Loucy (cell line): Measurements from ENCODE around the gene CCDC3.

ENCODE experiments used
- H2AFZ ChIP-seq: fragments of 200-600 bp; sonication (generic); 2 replicates; pipeline ENCODE4 v1.6.0; 2016; ENCODE audit warnings: antibody characterized with exemption, mild to moderate bottlenecking, low read length, moderate library complexity
- H3F3A ChIP-seq: fragments of 200-600 bp; 2 replicates; pipeline ENCODE4 v1.6.0; 2016; ENCODE audit warnings: antibody characterized with exemption, low read depth, mild to moderate bottlenecking
- H3K27me3 ChIP-seq: fragments of 200-600 bp; sonication (generic); 2 replicates; pipeline ENCODE4 v1.6.1; 2014; ENCODE audit warnings: low read length, mild to moderate bottlenecking; ENCODE audit not compliant: insufficient read depth, poor library complexity, severe bottlenecking
- H3K36me3 ChIP-seq: fragments of 200-600 bp; sonication (generic); 2 replicates; pipeline ENCODE4 v1.6.1; 2016; ENCODE audit warnings: low read length; ENCODE audit not compliant: insufficient read depth
- H3K4me1 ChIP-seq: fragments of 200-600 bp; sonication (generic); 2 replicates; pipeline ENCODE4 v1.5.1; 2014; ENCODE audit warnings: low read length, mild to moderate bottlenecking; ENCODE audit not compliant: insufficient read depth, poor library complexity, severe bottlenecking
- H3K4me2 ChIP-seq: fragments of 200-600 bp; sonication (generic); 2 replicates; pipeline ENCODE4 v1.6.0; 2014; ENCODE audit warnings: antibody characterized with exemption, low read length, low read depth, mild to moderate bottlenecking; ENCODE audit not compliant: poor library complexity, severe bottlenecking
- H3K4me3 ChIP-seq: fragments of 200-600 bp; sonication (generic); 2 replicates; pipeline ENCODE4 v1.5.1; 2014; ENCODE audit warnings: low read length, mild to moderate bottlenecking, mixed read lengths; ENCODE audit not compliant: poor library complexity, severe bottlenecking
- H3K79me2 ChIP-seq: fragments of 200-600 bp; sonication (generic); 2 replicates; pipeline ENCODE4 v1.6.1; 2014; ENCODE audit warnings: low read length; ENCODE audit not compliant: insufficient read depth
- H3K9ac ChIP-seq: fragments of 200-600 bp; sonication (generic); 2 replicates; pipeline ENCODE4 v1.6.0; 2014; ENCODE audit warnings: mild to moderate bottlenecking, low read depth, low read length, moderate library complexity; ENCODE audit not compliant: poor library complexity, severe bottlenecking
- H3K9me2 ChIP-seq: fragments of 200-600 bp; sonication (generic); replicated peaks from 2 replicates; pipeline ENCODE4 v1.6.1; 2016; ENCODE audit warnings: low read depth, low read length, mixed read lengths
- H3K9me3 ChIP-seq: fragments of 200-600 bp; sonication (generic); 2 replicates; pipeline ENCODE4 v1.6.1; 2014; ENCODE audit warnings: mild to moderate bottlenecking, antibody characterized with exemption, low read length, low read depth; ENCODE audit not compliant: insufficient read depth
- H4K20me1 ChIP-seq: fragments of 200-600 bp; sonication (generic); 2 replicates; pipeline ENCODE4 v1.6.0; 2014; ENCODE audit warnings: antibody characterized with exemption, low read length, mild to moderate bottlenecking; ENCODE audit not compliant: insufficient read depth, poor library complexity, severe bottlenecking
- EZH2phosphoT487 ChIP-seq: fragments of 200-600 bp; IDR thresholded peaks from 2 replicates; pipeline ENCODE4 v1.6.1; 2018; ENCODE audit warnings: antibody characterized with exemption, mild to moderate bottlenecking, moderate library complexity, borderline replicate concordance
- TF ChIP-seq, protein P1 (sequence below): fragments of 200-600 bp; sonication (generic); conservative IDR thresholded peaks from 2 replicates; pipeline ENCODE4 v1.5.1; 2014; ENCODE audit warnings: mild to moderate bottlenecking, antibody characterized with exemption, low read length

Gene CCDC3

DNA sequence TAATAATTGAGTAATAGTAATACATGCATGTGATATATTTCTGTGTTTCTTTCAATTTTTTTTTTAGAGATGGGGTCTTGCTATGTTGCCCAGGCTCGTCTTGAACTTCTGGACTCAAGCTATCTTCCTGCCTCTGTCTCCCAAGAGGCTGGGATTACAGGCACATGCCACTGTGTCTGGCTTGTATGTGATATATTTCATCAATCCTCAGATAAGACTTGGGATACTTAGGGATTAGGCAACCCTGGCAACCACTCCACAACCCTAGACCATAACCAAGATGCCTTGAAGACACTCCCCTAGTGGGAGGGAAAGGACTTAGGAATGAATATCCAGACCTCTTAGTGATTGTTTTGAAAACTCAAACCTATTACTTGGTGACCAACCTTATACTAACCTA lies 154.8 kb downstream of the CCDC3 start:
- no peaks in the 10 kb centered on the region for H3K79me2 ChIP-seq
- H4K20me1 ChIP-seq, result no peaks in the 10 kb centered on the region
- H2AFZ ChIP-seq, result no peak overlapping the region
- no peaks in the 10 kb centered on the region for H3K36me3 ChIP-seq
- no peaks in the 10 kb centered on the region for H3K9me2 ChIP-seq
- H3K4me3 ChIP-seq, result no peak overlapping the region
- TF ChIP-seq, protein P1, sequence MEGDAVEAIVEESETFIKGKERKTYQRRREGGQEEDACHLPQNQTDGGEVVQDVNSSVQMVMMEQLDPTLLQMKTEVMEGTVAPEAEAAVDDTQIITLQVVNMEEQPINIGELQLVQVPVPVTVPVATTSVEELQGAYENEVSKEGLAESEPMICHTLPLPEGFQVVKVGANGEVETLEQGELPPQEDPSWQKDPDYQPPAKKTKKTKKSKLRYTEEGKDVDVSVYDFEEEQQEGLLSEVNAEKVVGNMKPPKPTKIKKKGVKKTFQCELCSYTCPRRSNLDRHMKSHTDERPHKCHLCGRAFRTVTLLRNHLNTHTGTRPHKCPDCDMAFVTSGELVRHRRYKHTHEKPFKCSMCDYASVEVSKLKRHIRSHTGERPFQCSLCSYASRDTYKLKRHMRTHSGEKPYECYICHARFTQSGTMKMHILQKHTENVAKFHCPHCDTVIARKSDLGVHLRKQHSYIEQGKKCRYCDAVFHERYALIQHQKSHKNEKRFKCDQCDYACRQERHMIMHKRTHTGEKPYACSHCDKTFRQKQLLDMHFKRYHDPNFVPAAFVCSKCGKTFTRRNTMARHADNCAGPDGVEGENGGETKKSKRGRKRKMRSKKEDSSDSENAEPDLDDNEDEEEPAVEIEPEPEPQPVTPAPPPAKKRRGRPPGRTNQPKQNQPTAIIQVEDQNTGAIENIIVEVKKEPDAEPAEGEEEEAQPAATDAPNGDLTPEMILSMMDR, result no peak
- no peak for TF ChIP-seq EZH2phosphoT487
- no peaks in the 10 kb centered on the region for H3K9me3 ChIP-seq
- H3K9ac ChIP-seq, result no peak overlapping the region
- H3K27me3 ChIP-seq, result no peaks in the 10 kb centered on the region
- H3F3A ChIP-seq, result no peaks in the 10 kb centered on the region
- H3K4me1 ChIP-seq, result no peaks in the 10 kb centered on the region
- H3K4me2 ChIP-seq, result no peak overlapping the region
